Measurements from ENCODE around the gene LIMS1.
"Not testable (repeated sequence)": the region's sequence is repeated elsewhere in the genome, so short reads cannot be mapped to it uniquely, and the experiment has no call there.

LIMS1 gene

DNA sequence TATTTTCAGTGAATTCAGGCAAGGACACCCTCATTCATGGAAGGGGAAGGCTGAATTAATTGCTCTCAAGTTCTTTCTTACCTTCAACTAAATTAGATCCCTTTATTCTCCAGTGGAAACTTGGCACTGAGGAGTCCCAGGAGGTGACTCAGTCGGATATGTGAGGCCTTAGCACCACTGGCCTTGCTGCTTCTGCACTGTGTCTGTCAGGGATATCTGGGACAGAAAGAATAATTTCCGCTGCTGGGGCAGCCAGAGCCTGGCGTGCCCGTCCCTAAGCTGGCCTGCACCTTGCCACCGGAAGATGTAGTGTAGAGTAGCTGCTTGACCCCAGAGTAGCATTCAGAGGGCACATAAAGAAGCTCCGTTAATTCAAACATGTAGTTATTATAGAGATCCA is 53.4 kb downstream of the LIMS1 start:
- no peak for DNase-seq (ENCODE audit: low read depth in 2 of 2)

DNA sequence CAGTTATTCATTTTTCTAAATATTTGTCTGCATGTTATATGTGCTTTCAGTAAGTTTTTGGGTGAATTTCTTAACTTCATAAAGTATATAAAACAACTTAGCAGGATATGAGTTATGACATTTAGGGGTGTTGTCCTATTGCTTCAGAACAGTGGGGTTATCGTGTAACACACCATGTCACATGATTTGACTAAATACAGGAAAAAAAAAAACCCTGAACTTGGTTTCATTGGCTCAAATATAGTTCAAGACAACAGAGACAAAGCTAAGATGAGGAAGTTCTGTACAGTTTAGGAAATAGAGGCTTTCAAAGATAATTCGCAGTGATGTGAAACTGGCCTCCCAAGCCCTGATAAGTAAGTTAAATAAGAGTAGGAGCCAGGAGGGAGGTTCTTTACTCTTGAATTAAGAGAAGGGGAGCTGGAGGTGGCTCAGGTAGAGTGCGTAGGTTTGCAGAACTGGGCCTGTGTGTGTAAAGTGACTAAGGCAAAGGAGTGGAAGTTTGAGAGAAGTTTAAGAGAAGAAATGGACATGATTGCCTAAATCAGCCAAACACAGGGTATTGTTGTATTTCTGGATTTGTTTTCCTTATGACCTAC is 53.9 kb downstream of the LIMS1 start:
- DNase-seq (ENCODE audit: low read depth in 2 of 2), result no peak

GRCh38 chr2:108589372-108589771 is 55.1 kb downstream of the LIMS1 start:
- no peak for DNase-seq (ENCODE audit: low read depth in 2 of 2)

- no peak for DNase-seq (ENCODE audit: low read depth in 2 of 2)
Observed at GRCh38 chr2:108589781-108590180, 55.5 kb downstream of the LIMS1 start.

- no peak for DNase-seq (ENCODE audit: low read depth in 2 of 2)
Observed at GRCh38 chr2:108591163-108591562, 56.9 kb downstream of the LIMS1 start.

DNA sequence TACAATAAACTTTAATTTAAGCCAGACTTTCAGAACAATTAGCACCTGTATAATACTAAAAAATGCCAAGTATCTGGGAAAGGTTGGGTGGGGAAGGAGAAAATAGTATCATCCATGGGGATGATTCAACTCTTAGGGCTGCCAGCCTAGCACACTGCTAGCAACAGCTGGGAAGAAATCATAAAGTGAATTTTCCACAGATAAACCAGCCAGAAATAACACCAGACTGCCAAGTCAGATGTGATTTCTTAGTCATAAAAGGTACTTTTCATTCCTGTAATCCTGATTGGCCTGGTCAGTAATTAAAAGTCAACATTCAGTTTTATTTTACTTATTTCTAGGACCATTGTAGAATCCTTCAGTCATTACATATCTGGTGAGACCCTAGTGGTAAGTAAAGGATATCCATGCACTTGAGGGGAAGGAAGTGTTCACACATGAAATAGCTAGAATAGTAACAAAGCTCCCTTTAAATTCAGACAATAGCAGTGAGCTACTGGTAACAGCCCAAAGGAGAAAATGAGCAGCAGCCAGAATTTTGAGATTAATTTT is 59.4 kb downstream of the LIMS1 start:
- no peak for DNase-seq (ENCODE audit: low read depth in 2 of 2)

GRCh38 chr2:108594132-108594981 is 60.1 kb downstream of the LIMS1 start:
- DNase-seq (ENCODE audit: low read depth in 2 of 2), result no peak

DNA sequence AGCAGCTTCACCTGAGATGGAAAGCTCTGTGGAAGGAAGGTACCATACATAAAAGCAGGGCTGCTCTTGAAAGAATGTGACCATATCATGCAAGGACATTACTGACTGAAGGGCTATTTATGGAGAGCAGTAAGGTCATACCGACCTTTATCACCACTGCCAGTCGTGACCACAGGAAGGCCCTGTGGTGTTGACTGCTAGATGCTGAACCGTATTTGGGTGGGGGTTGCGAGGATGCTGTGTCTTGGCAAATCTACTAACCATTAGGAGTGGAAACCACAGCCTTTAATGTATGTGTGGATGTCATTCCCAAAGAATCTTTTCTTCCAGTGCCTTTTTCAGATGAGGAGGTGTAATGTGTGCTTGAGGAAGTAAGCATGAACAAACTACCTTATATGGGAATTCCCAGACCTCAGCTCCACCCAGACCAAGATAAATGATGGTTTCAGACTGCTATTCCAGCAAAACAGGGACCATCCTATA is 60.8 kb downstream of the LIMS1 start:
- DNase-seq (ENCODE audit: low read depth in 2 of 2), result no peak

DNA sequence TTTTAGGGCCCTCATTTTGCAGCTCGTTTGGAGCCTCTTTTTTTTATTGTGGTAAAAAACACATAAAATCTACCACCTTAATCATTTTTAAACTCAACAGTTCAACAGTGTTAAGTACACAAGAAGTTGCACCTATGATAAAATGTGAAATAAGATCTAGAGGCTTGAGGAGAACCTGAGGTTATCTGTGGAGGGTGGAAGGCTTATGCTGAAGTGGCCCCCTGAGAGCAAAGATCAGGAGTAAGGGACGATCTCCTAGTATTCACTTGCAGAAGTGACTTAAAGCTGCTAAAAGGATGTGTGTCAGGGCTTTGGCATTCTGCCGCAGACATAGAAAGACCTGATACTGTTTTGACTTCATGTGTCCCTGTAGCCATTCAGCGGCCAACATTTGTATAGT is 61.5 kb downstream of the LIMS1 start:
- DNase-seq (ENCODE audit: low read depth in 2 of 2), result not testable (repeated sequence)

DNA sequence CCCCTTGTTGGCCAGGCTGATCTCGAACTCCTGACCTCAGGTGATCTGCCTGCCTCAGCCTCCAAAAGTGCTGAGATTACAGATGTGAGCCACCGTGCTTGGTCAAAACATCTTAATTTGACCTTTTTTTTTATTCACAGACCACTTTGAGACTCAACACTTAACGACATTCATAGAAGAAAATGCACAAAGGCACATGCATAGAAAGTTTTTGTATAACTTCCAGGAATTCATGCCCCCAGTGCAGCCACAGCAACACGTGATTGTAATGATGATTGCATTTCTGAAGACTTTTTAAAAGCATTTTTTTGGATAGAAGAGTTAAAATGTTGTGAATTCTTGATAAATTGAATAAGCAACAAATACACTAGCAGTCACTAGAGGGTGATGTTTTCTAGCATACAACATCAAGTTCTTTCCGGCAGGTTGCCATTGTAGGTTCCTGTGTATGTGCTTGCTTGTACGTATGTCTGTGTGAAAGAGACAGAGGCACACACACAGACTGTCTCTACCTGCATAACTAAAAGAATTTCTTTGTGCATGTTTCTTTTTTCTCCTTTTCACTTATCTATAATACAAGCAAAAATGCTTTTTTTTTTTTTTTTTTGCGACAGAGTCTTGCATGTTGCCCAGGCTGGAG is 63.0 kb downstream of the LIMS1 start:
- DNase-seq (ENCODE audit: low read depth in 2 of 2), result not testable (repeated sequence)

DNA sequence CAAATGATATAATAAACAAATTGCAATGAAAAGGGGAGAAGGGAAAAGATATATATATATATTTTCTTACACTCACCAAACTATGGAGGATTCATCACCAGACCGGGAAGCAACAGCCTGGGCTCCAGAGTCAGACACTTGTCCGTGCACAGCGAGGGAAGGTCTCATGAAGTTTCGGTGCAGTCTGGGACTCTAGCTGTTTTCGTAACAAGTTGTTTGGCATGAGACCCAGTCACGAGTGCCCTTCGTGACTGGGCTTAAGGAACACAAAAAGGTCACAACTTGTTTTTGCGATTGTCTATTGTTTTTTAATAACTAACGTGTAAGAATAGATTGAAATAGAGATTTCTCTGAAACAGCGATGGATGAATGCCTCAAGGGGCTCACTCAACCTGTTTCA is 66.9 kb downstream of the LIMS1 start:
- not testable (repeated sequence) for DNase-seq (ENCODE audit: low read depth in 2 of 2)

GRCh38 chr2:108602422-108602821 is 68.2 kb downstream of the LIMS1 start:
- no peak for DNase-seq (ENCODE audit: low read depth in 2 of 2)

DNA sequence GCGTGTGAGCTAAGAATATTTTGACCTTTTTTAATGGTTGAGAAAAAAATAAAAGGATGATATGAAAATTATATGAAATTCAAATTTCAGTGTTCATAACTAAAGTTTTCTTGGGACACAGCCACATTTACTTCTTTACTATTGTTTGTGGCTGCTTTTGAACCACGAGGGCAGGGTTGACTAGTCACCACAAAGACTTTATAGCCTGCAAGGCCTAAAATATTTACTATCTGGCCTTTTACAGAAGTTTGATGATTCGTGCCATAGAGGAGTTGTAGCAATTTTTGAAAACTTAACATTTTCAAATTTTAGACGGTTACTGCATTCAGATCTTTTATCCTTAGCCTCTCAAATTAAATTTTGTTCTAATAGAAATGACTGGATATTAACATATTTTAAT is 69.9 kb downstream of the LIMS1 start:
- no peak for DNase-seq (ENCODE audit: low read depth in 2 of 2)

DNA sequence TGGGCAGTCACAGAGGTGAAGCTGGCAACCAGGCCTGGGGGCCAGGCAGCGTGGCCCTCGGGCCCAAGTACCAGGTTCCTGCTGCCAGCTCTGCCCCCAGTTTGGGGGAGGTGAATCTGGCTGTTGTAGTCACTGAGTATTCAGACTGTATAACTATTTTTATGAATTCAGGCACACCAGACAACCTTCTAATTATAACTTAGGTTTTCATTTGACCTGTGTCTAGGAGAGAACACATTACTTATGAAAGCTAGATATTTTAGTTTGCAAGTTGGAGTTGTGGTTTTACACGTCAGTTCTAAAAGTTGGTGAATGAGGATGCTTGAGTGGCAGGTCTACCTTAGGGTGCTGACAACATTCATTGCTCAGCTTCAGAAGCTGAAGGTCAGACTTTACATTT is 71.7 kb downstream of the LIMS1 start:
- DNase-seq (ENCODE audit: low read depth in 2 of 2), result no peak

- DNase-seq (ENCODE audit: low read depth in 2 of 2), result no peak
Observed at GRCh38 chr2:108607706-108608301, 73.5 kb downstream of the LIMS1 start.

DNA sequence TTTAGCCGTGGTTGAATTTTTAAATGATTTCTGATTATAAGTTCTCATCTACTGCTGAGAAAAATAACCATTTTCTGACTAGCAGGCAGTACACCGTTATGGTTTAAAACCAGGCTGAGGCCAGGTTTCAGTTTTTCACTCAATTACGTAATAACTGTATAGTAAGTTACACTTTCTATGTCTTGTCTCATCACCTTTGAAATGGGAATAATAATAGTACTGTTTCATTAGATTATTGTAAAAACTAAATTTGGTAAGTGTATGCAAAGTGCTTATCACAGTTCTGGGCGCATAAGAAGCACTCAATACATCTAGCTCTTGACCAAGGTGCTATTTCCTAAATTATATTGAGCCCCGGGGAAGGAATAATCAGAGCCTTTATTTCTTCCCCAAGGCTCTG is 76.8 kb downstream of the LIMS1 start:
- DNase-seq (ENCODE audit: low read depth in 2 of 2), result no peak

GRCh38 chr2:108612153-108612513 is 77.9 kb downstream of the LIMS1 start:
- no peak for DNase-seq (ENCODE audit: low read depth in 2 of 2)

- DNase-seq (ENCODE audit: low read depth in 2 of 2), result peak in 1 of 2 donors; percentile 16
Observed at GRCh38 chr2:108612514-108613183, 78.4 kb downstream of the LIMS1 start.

GRCh38 chr2:108613261-108614042 is 79.2 kb downstream of the LIMS1 start:
- no peak for DNase-seq (ENCODE audit: low read depth in 2 of 2)

- DNase-seq (ENCODE audit: low read depth in 2 of 2), result no peak
Observed at GRCh38 chr2:108614043-108614545, 79.8 kb downstream of the LIMS1 start.

DNA sequence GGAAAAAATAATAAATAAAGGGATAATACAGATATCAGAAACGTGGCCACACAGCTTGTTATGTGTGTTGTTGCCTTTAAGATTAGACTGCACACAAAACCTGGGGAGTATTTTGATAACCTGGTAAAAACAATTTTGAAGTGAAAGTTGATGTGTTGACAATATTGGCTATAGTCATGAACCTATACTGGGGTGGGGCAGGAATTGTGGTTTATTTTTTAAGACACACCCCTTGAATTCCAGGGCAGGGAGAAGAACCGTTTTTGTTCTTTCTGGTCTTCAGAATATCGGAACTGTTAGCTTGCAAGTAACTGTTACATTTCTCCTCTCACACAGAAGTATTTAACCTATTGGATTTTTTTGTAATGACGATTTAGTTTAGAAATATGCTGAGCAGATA is 80.4 kb downstream of the LIMS1 start:
- no peak for DNase-seq (ENCODE audit: low read depth in 2 of 2)
